Liver (tissue), 9 donors: ENCODE data around the gene CDH4. TPM values are rescaled to one million over a fixed set of nuclear protein-coding genes. Genes with fewer than 3 reads are reported as not detected.

ENCODE experiments used
- DNase-seq: peaks from one replicate; pipeline ENCODE4 v3.0.0-alpha.2; 2017; ENCODE audit warnings: low spot score
- H3K27ac ChIP-seq, 2 donors: one replicate each; pipeline ENCODE4 v1.7.0; 2013; ENCODE audit warnings: inconsistent platforms in 2 of 2, low read length in 2 of 2, control low read depth in 1 of 2, low read depth in 1 of 2, mild to moderate bottlenecking in 1 of 2
- H3K27me3 ChIP-seq, 4 donors: one replicate each; pipeline versions ENCODE4 v1.6.1 to v1.7.0; 2013; ENCODE audit warnings: low read length in 3 of 4, inconsistent platforms in 1 of 4, mild to moderate bottlenecking in 1 of 4, moderate library complexity in 1 of 4; ENCODE audit not compliant: control insufficient read depth in 4 of 4, insufficient read depth in 4 of 4
- H3K36me3 ChIP-seq, 4 donors: one replicate each; pipeline versions ENCODE4 v1.6.1 to v1.7.0; 2013; ENCODE audit warnings: low read length in 3 of 4, mild to moderate bottlenecking in 3 of 4, low read depth in 1 of 4, moderate library complexity in 1 of 4; ENCODE audit not compliant: control insufficient read depth in 4 of 4, insufficient read depth in 3 of 4
- H3K4me1 ChIP-seq, 4 donors: one replicate each; pipeline versions ENCODE4 v1.6.1 to v1.7.0; 2013; ENCODE audit warnings: low read length in 3 of 4, mild to moderate bottlenecking in 3 of 4, moderate library complexity in 1 of 4; ENCODE audit not compliant: control insufficient read depth in 4 of 4, insufficient read depth in 4 of 4
- H3K4me3 ChIP-seq, 3 donors: one replicate each; pipeline versions ENCODE4 v1.6.1 to v1.7.0; 2013; ENCODE audit warnings: low read length in 3 of 3, control low read depth in 1 of 3, low read depth in 1 of 3, mild to moderate bottlenecking in 1 of 3
- H3K9ac ChIP-seq, 2 donors: one replicate each; pipeline ENCODE4 v1.7.0; 2013; ENCODE audit warnings: low read length in 2 of 2, mild to moderate bottlenecking in 2 of 2, moderate library complexity in 2 of 2, control low read depth in 1 of 2, low read depth in 1 of 2
- H3K9me3 ChIP-seq, 4 donors: one replicate each; pipeline versions ENCODE4 v1.6.1 to v1.7.0; 2013; ENCODE audit warnings: low read length in 3 of 4; ENCODE audit not compliant: control insufficient read depth in 4 of 4
- EGR1 ChIP-seq, 2 donors: IDR thresholded peaks; 2 replicates each; pipeline ENCODE4 v1.6.1; 2016 to 2018; ENCODE audit warnings: antibody characterized with exemption in 2 of 2, low read depth in 2 of 2
- FOXA1 ChIP-seq: IDR thresholded peaks from 2 replicates; pipeline ENCODE4 v1.6.1; 2016; ENCODE audit warnings: antibody characterized with exemption
- FOXA2 ChIP-seq: IDR thresholded peaks from 2 replicates; pipeline ENCODE4 v1.6.1; 2016; ENCODE audit warnings: antibody characterized with exemption
- GABPA ChIP-seq, 2 donors: IDR thresholded peaks in 1 of 2; conservative IDR thresholded peaks in 1 of 2; 2 replicates each; pipeline ENCODE4 v1.6.1; 2016; ENCODE audit warnings: antibody characterized with exemption in 2 of 2, mild to moderate bottlenecking in 1 of 2, moderate library complexity in 1 of 2
- HNF4A ChIP-seq, 2 donors: conservative IDR thresholded peaks; 2 replicates each; pipeline ENCODE4 v1.6.1; 2016; ENCODE audit warnings: antibody characterized with exemption in 2 of 2, mild to moderate bottlenecking in 2 of 2
- HNF4G ChIP-seq: IDR thresholded peaks from 2 replicates; pipeline ENCODE4 v1.6.1; 2016; ENCODE audit warnings: antibody characterized with exemption
- JUND ChIP-seq, 2 donors: IDR thresholded peaks; 2 replicates each; pipeline ENCODE4 v1.6.1; 2016; ENCODE audit warnings: antibody characterized with exemption in 2 of 2
- NR2F2 ChIP-seq: IDR thresholded peaks from 2 replicates; pipeline ENCODE4 v1.6.1; 2016; ENCODE audit warnings: antibody characterized with exemption
- RAD21 ChIP-seq, 2 donors: IDR thresholded peaks; 2 replicates each; pipeline ENCODE4 v1.6.1; 2016; ENCODE audit warnings: antibody characterized with exemption in 2 of 2, mild to moderate bottlenecking in 2 of 2
- RXRA ChIP-seq, 2 donors: IDR thresholded peaks; 2 replicates each; pipeline ENCODE4 v1.6.1; 2017 to 2018; ENCODE audit warnings: antibody characterized with exemption in 2 of 2, mild to moderate bottlenecking in 1 of 2
- SP1 ChIP-seq: IDR thresholded peaks from 2 replicates; pipeline ENCODE4 v1.6.1; 2018; ENCODE audit warnings: antibody characterized with exemption, mild to moderate bottlenecking
- TAF1 ChIP-seq: conservative IDR thresholded peaks from 2 replicates; pipeline ENCODE4 v1.6.1; 2016; ENCODE audit warnings: antibody characterized with exemption, mild to moderate bottlenecking
- YY1 ChIP-seq: IDR thresholded peaks from 2 replicates; pipeline ENCODE4 v1.6.1; 2016; ENCODE audit warnings: antibody characterized with exemption, mild to moderate bottlenecking
- WGBS: extraction: QIAGEN DNeasy Blood & Tissue Kit; methylation state at CpG from one replicate; pipeline ENCODE4 v1.1.7; 2013; 5-methylcytosine and 5-hydroxymethylcytosine counted together
- polyA plus RNA-seq, 2 donors: library from polyadenylated mRNA; stranded (reverse) in 1 of 2; unstranded in 1 of 2; fragments of 200-250 nt in 1 of 2; fragments of >200 nt in 1 of 2; fragmentation: Nextera tagmentation in 1 of 2; extraction: Ambion mirVana in 1 of 2; gene quantifications; one replicate each; pipeline versions ENCODE4 v1.2.1 to v1.2.3, GENCODE V29; 2013 to 2015
- total RNA-seq, 2 donors: library from RNA; depleted of rRNA; stranded (reverse); fragments of >200 nt; gene quantifications; one replicate each; pipeline ENCODE4 v1.2.3, GENCODE V29; 2014
- TF ChIP-seq, protein P1 (sequence below): IDR thresholded peaks from 2 replicates; pipeline ENCODE4 v1.6.1; 2016; ENCODE audit warnings: antibody characterized with exemption
- TF ChIP-seq, protein P2 (sequence below): fragments of 150-350 bp; IDR thresholded peaks from 2 replicates; pipeline ENCODE4 v1.5.1; 2017; ENCODE audit warnings: improper control_type of control experiment, low read depth, low read length; ENCODE audit not compliant: missing input control
- TF ChIP-seq, protein P3 (sequence below): IDR thresholded peaks from 2 replicates; pipeline ENCODE4 v1.6.1; 2016; ENCODE audit warnings: antibody characterized with exemption
- TF ChIP-seq, protein P4 (sequence below): IDR thresholded peaks from 2 replicates; pipeline ENCODE4 v1.6.1; 2016; ENCODE audit warnings: antibody characterized with exemption
- TF ChIP-seq, protein P5 (sequence below): IDR thresholded peaks from 2 replicates; pipeline ENCODE4 v1.6.1; 2016; ENCODE audit warnings: antibody characterized with exemption, mild to moderate bottlenecking
- donor health status: healthy.
- donor health status: healthy.
- donor health status: healthy.
- donor health status: healthy.
- donor health status: healthy.

The CDH4 gene
- total and polyA plus RNA-seq, 4 donors = 0.03 to 0.25 (median 0.19) TPM; not detected in 1

DNA sequence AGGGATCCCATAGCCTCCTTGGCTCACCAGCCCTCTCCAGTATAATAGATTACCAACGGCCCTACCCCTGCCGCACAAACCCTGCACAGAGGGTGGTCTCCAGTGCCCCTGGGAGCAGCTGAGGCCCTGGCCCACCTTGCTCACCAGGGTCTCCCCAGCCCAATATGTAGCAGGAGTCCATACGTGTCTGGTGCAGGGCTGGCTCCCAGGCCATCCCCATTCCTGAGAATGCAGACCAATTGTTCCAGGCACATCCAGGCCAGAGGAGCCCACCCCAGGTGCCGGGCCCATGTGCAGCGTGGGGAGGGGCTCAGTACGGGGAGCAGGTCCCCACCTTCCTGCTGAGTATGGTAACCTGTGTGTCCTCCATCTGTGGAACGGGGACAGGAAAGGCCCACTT lies 561.7 kb downstream of the CDH4 start (continued):
- TF ChIP-seq, protein P1, sequence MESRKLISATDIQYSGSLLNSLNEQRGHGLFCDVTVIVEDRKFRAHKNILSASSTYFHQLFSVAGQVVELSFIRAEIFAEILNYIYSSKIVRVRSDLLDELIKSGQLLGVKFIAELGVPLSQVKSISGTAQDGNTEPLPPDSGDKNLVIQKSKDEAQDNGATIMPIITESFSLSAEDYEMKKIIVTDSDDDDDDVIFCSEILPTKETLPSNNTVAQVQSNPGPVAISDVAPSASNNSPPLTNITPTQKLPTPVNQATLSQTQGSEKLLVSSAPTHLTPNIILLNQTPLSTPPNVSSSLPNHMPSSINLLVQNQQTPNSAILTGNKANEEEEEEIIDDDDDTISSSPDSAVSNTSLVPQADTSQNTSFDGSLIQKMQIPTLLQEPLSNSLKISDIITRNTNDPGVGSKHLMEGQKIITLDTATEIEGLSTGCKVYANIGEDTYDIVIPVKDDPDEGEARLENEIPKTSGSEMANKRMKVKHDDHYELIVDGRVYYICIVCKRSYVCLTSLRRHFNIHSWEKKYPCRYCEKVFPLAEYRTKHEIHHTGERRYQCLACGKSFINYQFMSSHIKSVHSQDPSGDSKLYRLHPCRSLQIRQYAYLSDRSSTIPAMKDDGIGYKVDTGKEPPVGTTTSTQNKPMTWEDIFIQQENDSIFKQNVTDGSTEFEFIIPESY = no peak
- no peak for TF ChIP-seq RAD21 (IDR thresholded peaks at IDR 0.05)
- TF ChIP-seq SP1 = no peak
- TF ChIP-seq FOXA1 = no peak

DNA sequence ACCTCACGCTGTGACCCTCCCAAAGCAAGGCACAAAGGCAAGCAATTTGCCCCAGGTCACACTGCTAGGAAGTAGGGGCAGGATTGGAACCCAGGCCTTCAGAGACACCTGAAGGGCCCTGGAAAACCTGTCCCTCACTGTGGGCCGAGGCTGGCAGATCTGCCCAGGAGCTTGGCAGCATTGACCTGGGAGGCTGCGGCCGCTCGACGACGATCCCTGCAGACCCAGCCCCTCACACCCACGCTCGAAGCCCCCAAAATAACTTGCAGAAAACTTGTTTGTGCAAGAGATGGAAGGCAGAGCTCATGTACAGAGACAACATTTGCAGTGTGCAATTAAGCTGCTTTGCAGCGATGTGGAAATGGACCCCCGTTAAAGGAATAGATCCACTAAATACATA lies 562.2 kb downstream of the CDH4 start:
- Histone ChIP-seq H3K36me3 (no peaks in the 10 kb centered on the region), H3K27me3 (no peaks in the 10 kb centered on the region), H3K9ac (no peak overlapping the region), H3K4me1 (no peaks in the 10 kb centered on the region), H3K4me3 (no peak overlapping the region), H3K9me3 (no peaks in the 10 kb centered on the region), H3K27ac (no peak overlapping the region)
- 85% methylated on average over 11 of the region's 11 CpGs for WGBS
- no peak for DNase-seq
- TF ChIP-seq, protein P2, sequence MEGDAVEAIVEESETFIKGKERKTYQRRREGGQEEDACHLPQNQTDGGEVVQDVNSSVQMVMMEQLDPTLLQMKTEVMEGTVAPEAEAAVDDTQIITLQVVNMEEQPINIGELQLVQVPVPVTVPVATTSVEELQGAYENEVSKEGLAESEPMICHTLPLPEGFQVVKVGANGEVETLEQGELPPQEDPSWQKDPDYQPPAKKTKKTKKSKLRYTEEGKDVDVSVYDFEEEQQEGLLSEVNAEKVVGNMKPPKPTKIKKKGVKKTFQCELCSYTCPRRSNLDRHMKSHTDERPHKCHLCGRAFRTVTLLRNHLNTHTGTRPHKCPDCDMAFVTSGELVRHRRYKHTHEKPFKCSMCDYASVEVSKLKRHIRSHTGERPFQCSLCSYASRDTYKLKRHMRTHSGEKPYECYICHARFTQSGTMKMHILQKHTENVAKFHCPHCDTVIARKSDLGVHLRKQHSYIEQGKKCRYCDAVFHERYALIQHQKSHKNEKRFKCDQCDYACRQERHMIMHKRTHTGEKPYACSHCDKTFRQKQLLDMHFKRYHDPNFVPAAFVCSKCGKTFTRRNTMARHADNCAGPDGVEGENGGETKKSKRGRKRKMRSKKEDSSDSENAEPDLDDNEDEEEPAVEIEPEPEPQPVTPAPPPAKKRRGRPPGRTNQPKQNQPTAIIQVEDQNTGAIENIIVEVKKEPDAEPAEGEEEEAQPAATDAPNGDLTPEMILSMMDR = no peak
- TF ChIP-seq GABPA (IDR thresholded peaks at IDR 0.05 in 1 of 2, conservative IDR thresholded peaks at IDR 0.05 in 1 of 2) (no peak), FOXA2 (no peak), RAD21 (IDR thresholded peaks at IDR 0.05) (no peak), SP1 (no peak), HNF4A (conservative IDR thresholded peaks at IDR 0.05) (no peak), YY1 (no peak), NR2F2 (no peak), EGR1 (IDR thresholded peaks at IDR 0.05; ENCODE audit: low read depth in 2 of 2) (no peak), FOXA1 (no peak), HNF4G (no peak), JUND (IDR thresholded peaks at IDR 0.05) (no peak), RXRA (IDR thresholded peaks at IDR 0.05) (no peak), TAF1 (no peak)
- TF ChIP-seq, protein P3, sequence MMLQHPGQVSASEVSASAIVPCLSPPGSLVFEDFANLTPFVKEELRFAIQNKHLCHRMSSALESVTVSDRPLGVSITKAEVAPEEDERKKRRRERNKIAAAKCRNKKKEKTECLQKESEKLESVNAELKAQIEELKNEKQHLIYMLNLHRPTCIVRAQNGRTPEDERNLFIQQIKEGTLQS = no peak
- TF ChIP-seq, protein P4, sequence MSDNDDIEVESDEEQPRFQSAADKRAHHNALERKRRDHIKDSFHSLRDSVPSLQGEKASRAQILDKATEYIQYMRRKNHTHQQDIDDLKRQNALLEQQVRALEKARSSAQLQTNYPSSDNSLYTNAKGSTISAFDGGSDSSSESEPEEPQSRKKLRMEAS = no peak
- TF ChIP-seq, protein P5, sequence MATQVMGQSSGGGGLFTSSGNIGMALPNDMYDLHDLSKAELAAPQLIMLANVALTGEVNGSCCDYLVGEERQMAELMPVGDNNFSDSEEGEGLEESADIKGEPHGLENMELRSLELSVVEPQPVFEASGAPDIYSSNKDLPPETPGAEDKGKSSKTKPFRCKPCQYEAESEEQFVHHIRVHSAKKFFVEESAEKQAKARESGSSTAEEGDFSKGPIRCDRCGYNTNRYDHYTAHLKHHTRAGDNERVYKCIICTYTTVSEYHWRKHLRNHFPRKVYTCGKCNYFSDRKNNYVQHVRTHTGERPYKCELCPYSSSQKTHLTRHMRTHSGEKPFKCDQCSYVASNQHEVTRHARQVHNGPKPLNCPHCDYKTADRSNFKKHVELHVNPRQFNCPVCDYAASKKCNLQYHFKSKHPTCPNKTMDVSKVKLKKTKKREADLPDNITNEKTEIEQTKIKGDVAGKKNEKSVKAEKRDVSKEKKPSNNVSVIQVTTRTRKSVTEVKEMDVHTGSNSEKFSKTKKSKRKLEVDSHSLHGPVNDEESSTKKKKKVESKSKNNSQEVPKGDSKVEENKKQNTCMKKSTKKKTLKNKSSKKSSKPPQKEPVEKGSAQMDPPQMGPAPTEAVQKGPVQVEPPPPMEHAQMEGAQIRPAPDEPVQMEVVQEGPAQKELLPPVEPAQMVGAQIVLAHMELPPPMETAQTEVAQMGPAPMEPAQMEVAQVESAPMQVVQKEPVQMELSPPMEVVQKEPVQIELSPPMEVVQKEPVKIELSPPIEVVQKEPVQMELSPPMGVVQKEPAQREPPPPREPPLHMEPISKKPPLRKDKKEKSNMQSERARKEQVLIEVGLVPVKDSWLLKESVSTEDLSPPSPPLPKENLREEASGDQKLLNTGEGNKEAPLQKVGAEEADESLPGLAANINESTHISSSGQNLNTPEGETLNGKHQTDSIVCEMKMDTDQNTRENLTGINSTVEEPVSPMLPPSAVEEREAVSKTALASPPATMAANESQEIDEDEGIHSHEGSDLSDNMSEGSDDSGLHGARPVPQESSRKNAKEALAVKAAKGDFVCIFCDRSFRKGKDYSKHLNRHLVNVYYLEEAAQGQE = no peak
- TF ChIP-seq, protein P1 = no peak
